ENCODE results near the gene PHPT1.
"Not testable (repeated sequence)": the region's sequence is repeated elsewhere in the genome, so short reads cannot be mapped to it uniquely, and the experiment has no call there.

The PHPT1 gene

GRCh38 chr9:136837856-136838277 is 11.3 kb upstream of the PHPT1 start:
- not testable (repeated sequence) for DNase-seq

- DNase-seq, result no peak
Measured at GRCh38 chr9:136838314-136839228, 10.6 kb upstream of the PHPT1 start.

- DNase-seq, result no peak
Measured at GRCh38 chr9:136839229-136840139, 9.7 kb upstream of the PHPT1 start.

GRCh38 chr9:136840140-136840876 is 8.9 kb upstream of the PHPT1 start:
- DNase-seq, result peak; percentile 26

GRCh38 chr9:136840877-136841645 is 8.1 kb upstream of the PHPT1 start:
- DNase-seq, result peak; percentile 54

- DNase-seq, result not testable (repeated sequence)
Measured at GRCh38 chr9:136841646-136842379, 7.4 kb upstream of the PHPT1 start.

GRCh38 chr9:136842380-136842948 is 6.7 kb upstream of the PHPT1 start, which contains the start of gene AJM1:
Gene AJM1 (plus strand): TSS chr9:136842478. CDS start chr9:136844415, 1,937 bp downstream.
- peak; percentile 91 for DNase-seq

GRCh38 chr9:136843159-136843800 is 5.9 kb upstream of the PHPT1 start:
- DNase-seq, result not testable (repeated sequence)

- DNase-seq, result peak; percentile 40
Measured at GRCh38 chr9:136843801-136844740, 5.1 kb upstream of the PHPT1 start.

GRCh38 chr9:136844761-136845464 is 4.3 kb upstream of the PHPT1 start:
- DNase-seq, result peak; percentile 43

GRCh38 chr9:136845465-136846260 is 3.5 kb upstream of the PHPT1 start:
- DNase-seq, result no peak

- peak; percentile 34 for DNase-seq
Measured at GRCh38 chr9:136846376-136847087, 2.7 kb upstream of the PHPT1 start.

- peak; percentile 81 for DNase-seq
Measured at GRCh38 chr9:136847088-136847825, 2.0 kb upstream of the PHPT1 start.

GRCh38 chr9:136847826-136848392 is 1.3 kb upstream of the PHPT1 start:
- DNase-seq, result peak; percentile 92

- peak; percentile 72 for DNase-seq
Measured at GRCh38 chr9:136848393-136849037, 694 bp upstream of the PHPT1 start.
